Testis (tissue), 3 donors: ENCODE measurements around the gene SH2D3A. TPM values are rescaled to one million over a fixed set of nuclear protein-coding genes. Genes with fewer than 3 reads are reported as not detected.

ENCODE experiments used
- DNase-seq: peaks from one replicate; pipeline ENCODE4 v3.0.0-alpha.2; 2019
- H3K27ac ChIP-seq, 2 donors: fragments of 200-600 bp; sonication (generic); one replicate each; pipeline ENCODE4 v1.5.1; 2019
- H3K27me3 ChIP-seq: fragments of 200-600 bp; sonication (generic); one replicate; pipeline ENCODE4 v1.5.1; 2019
- H3K36me3 ChIP-seq: fragments of 200-600 bp; sonication (generic); one replicate; pipeline ENCODE4 v1.5.1; 2017; ENCODE audit warnings: low read depth; ENCODE audit errors: missing control alignments
- H3K4me1 ChIP-seq: fragments of 200-600 bp; sonication (generic); one replicate; pipeline ENCODE4 v1.5.1; 2019
- H3K4me3 ChIP-seq, 2 donors: fragments of 200-600 bp; sonication (generic); one replicate each; pipeline ENCODE4 v1.5.1; 2017 to 2019
- H3K9me3 ChIP-seq: fragments of 200-600 bp; sonication (generic); one replicate; pipeline ENCODE4 v1.5.1; 2017
- CTCF ChIP-seq, 3 experiments: fragments of 450-650 bp in 2 of 3; fragments of 200-600 bp in 1 of 3; sonication (generic) in 1 of 3; IDR thresholded peaks; one replicate each; pipeline ENCODE4 v1.5.1; 2016 to 2019; ENCODE audit warnings: antibody characterized with exemption in 3 of 3, mild to moderate bottlenecking in 2 of 3, moderate library complexity in 1 of 3
- POLR2A ChIP-seq: fragments of 450-650 bp; IDR thresholded peaks from one replicate; pipeline ENCODE4 v1.6.1; 2017; ENCODE audit warnings: antibody characterized with exemption, mild to moderate bottlenecking, moderate library complexity
- WGBS, 2 donors: methylation state at CpG; one replicate each; pipeline ENCODE4 v1.1.5; 2018; 5-methylcytosine and 5-hydroxymethylcytosine counted together
- intact Hi-C: fragments of 100-400 bp; cut with DNase I; formaldehyde crosslinking; loops from one replicate; pipeline ENCODE4 v1.15.1; 2023; ENCODE audit warnings: low total_unique reads
- polyA plus RNA-seq: library from polyadenylated mRNA; stranded (reverse); fragments of 350-450 nt; fragmentation: Illumina TruSeq; extraction: RNeasy Lipid Tissue Mini Kit (QIAGEN cat#74804); gene quantifications from one replicate; pipeline ENCODE4 v1.2.3, GENCODE V29; 2014; ENCODE audit warnings: low read depth, low replicate concordance; ENCODE audit not compliant: insufficient read depth
- total RNA-seq, 2 donors: library from RNA; depleted of rRNA; stranded (reverse); fragments of >200 nt; gene quantifications; one replicate each; pipeline ENCODE4 v1.2.3, GENCODE V29; 2016

The SH2D3A gene
- total and polyA plus RNA-seq, 3 donors from 2014 or later = 7.4 to 12.8 (median 7.5) TPM

GRCh38 chr19:6735181-6735911, 31.9 kb downstream of the SH2D3A start:
- 70 to 74% methylated on average over 15 of the region's 15 CpGs for WGBS, 2 donors
- TF ChIP-seq CTCF (IDR thresholded peaks at IDR 0.05) = no peak
- no peak for TF ChIP-seq POLR2A
- peak overlapping the region; percentile 99 to 100 for H3K27ac ChIP-seq
- H3K27me3 ChIP-seq = no peaks in the 10 kb centered on the region
- no peaks in the 10 kb centered on the region for H3K9me3 ChIP-seq
- intact Hi-C loops = no loop called here
- H3K4me3 ChIP-seq = no peak overlapping the region
- DNase-seq = no peak
- peaks cover 27% of the 10 kb centered on the region for H3K4me1 ChIP-seq
- H3K36me3 ChIP-seq = no peaks in the 10 kb centered on the region

DNA sequence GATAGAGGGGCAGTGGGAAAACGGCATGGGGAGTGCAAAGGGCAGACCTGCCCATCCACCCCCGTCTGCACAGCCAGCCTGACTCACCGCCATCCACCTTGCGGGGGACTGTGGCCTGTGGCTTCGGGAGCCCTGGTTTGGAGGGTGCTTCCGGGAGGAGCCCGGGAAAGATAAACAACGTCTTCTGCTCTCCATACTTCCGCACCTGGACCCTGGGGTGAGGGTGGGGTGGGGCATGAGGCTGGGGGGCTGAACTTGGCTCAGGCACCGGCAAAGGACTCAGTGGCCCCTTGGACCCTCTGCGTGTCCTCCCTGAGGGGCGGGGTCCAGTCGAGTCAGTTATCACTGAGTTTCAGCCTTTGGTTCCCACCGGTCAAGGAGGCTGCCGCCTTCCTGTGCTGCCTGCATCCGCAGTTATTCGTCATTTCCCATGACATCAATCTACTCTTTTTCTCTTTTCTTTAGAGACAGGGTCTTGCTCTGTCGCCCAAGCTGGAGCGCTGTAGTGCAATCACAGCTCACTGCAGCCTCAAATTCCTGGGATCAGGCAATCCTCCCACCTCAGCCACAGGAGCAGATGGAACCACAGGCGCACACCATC, 33.0 kb downstream of the SH2D3A start:
- intact Hi-C loops = no loop called here
- no peak for DNase-seq

DNA sequence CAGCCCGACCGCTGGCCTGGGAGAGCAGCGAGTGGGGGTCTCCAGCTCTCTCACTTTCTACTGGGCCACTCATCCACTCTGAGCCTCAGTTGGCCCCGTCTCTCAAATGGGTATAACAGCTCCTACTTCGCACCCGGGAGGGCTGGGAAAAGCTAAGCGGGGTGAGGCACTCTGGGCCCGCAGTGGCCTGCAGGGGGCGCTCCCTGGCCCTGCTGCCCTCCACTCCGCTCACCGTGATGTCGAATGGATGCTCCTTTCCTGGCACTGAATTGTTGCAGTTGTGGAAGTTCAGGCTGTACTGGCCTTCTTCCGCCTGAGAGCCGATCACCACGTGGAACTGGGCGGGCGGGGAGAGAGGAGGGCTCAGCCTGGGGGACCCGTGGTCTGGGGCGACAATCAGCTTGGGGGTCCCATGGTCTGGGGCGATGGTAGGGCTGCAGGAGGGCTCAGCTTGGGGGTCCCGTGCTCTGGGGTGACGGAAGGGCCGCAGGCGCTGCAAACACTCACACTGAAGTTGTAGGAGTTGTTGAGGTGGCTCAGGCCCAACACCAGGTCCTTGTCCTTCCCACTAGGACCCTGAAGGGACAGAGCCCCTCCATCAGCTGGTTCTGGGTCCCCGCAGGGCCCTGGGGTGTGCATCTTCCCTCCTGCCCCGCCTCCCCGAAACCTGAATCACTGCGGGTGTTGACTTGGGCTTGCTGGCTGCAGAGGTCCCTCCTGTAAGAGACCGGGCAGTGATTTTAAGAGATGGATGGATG, 33.7 kb downstream of the SH2D3A start:
- H3K9me3 ChIP-seq = no peaks in the 10 kb centered on the region
- TF ChIP-seq CTCF (IDR thresholded peaks at IDR 0.05) (no peak), POLR2A (no peak)
- H3K27ac ChIP-seq = no peak overlapping the region
- no peaks in the 10 kb centered on the region for H3K27me3 ChIP-seq
- WGBS, 2 donors = 94 to 95% methylated on average over 4 to 29 of the region's 29 CpGs
- no peak for DNase-seq
- H3K36me3 ChIP-seq = no peaks in the 10 kb centered on the region
- H3K4me3 ChIP-seq = no peak overlapping the region
- peaks cover 21% of the 10 kb centered on the region for H3K4me1 ChIP-seq
- intact Hi-C loops = no loop called here

More for the DNA sequence above, 33.0 kb downstream of the SH2D3A start:
- 82 to 89% methylated on average over 18 to 20 of the region's 20 CpGs for WGBS, 2 donors
- no peaks in the 10 kb centered on the region for H3K27me3 ChIP-seq
- H3K27ac ChIP-seq = no peak overlapping the region
- H3K4me3 ChIP-seq = no peak overlapping the region
- no peaks in the 10 kb centered on the region for H3K36me3 ChIP-seq
- TF ChIP-seq POLR2A = no peak
- H3K4me1 ChIP-seq = peaks cover 27% of the 10 kb centered on the region
- H3K9me3 ChIP-seq = no peaks in the 10 kb centered on the region

DNA sequence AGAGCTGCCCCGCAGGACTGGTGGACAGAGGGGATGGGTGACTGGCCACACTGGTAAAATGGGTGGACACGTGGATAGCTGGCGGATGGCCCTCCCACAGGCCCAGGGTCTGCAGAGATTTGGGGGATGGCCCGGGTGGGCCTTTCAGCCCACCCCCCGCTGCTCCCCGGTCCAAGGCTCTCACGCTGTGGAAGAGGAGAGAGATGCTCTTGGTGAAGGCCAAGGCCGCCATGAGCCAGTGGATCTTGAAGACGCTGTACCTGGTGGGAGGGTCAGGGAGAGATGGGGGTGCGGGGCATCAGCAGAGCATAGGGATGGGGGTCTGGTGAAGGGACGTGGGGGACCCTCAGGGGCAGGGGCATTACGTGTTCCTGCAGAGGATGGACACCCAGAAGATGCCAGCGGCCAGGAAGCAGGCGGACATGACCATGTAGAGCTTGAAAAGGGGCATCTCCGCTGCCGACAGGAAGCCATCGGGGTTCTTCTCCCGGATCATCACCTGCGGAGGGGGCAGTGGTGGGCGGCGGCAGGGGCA, 34.4 kb downstream of the SH2D3A start:
- WGBS, 2 donors = 86 to 92% methylated on average over 13 to 21 of the region's 21 CpGs
- no peak for DNase-seq
- H3K27ac ChIP-seq = no peak overlapping the region
- no peak overlapping the region for H3K4me3 ChIP-seq
- TF ChIP-seq POLR2A (no peak), CTCF (IDR thresholded peaks at IDR 0.05) (no peak)
- peaks cover 14% of the 10 kb centered on the region for H3K4me1 ChIP-seq
- H3K27me3 ChIP-seq = no peaks in the 10 kb centered on the region
- intact Hi-C loops = no loop called here
- no peaks in the 10 kb centered on the region for H3K36me3 ChIP-seq
- H3K9me3 ChIP-seq = no peaks in the 10 kb centered on the region

GRCh38 chr19:6731822-6732221, 35.4 kb downstream of the SH2D3A start:
- Histone ChIP-seq H3K9me3 (no peaks in the 10 kb centered on the region), H3K27me3 (no peaks in the 10 kb centered on the region), H3K27ac (no peak overlapping the region), H3K4me1 (peaks cover 13% of the 10 kb centered on the region), H3K36me3 (no peaks in the 10 kb centered on the region), H3K4me3 (no peak overlapping the region)
- intact Hi-C loops = no loop called here
- no peak for DNase-seq
- 86 to 94% methylated on average over 13 to 22 of the region's 22 CpGs for WGBS, 2 donors
- TF ChIP-seq POLR2A (no peak), CTCF (IDR thresholded peaks at IDR 0.05) (no peak)
